SK-N-SH treated with all-trans-retinoic acid at 6 μM for 48 hours (cell line): Measurements from ENCODE around the gene GNPTAB.

ENCODE experiments used
- ARNTL ChIP-seq: fragments of 450-650 bp; formaldehyde crosslinking; IDR thresholded peaks from 2 replicates; pipeline ENCODE4 v1.5.0; 2020; ENCODE audit warnings: low read depth, mild to moderate bottlenecking, moderate library complexity, borderline replicate concordance
- PATZ1 ChIP-seq: fragments of 250-450 bp; sonication (Bioruptor Pico); IDR thresholded peaks from 2 replicates; pipeline ENCODE4 v1.8.0; 2020; ENCODE audit warnings: mild to moderate bottlenecking, moderate library complexity, borderline replicate concordance
- RARB ChIP-seq: fragments of 250-450 bp; sonication (Bioruptor Pico); IDR thresholded peaks from 2 replicates; pipeline ENCODE4 v1.8.0; 2021; ENCODE audit warnings: mild to moderate bottlenecking, moderate library complexity
- TCF4 ChIP-seq: fragments of 250-450 bp; sonication (Bioruptor Pico); IDR thresholded peaks from 2 replicates; pipeline ENCODE4 v1.8.0; 2021; ENCODE audit warnings: mild to moderate bottlenecking, moderate library complexity, borderline replicate concordance
- TOX ChIP-seq: fragments of 250-450 bp; sonication (Bioruptor Pico); IDR thresholded peaks from 2 replicates; pipeline ENCODE4 v1.8.0; 2021; ENCODE audit warnings: mild to moderate bottlenecking, moderate library complexity, borderline replicate concordance
- ZC3H10 ChIP-seq: fragments of 250-450 bp; sonication (Bioruptor Pico); IDR thresholded peaks from 2 replicates; pipeline ENCODE4 v1.5.1; 2021; ENCODE audit warnings: mild to moderate bottlenecking, moderate library complexity
- ZFP30 ChIP-seq: fragments of 450-650 bp; formaldehyde crosslinking; IDR thresholded peaks from 2 replicates; pipeline ENCODE4 v1.5.0; 2022; ENCODE audit warnings: mild to moderate bottlenecking, moderate library complexity
- ZNF565 ChIP-seq: fragments of 450-650 bp; formaldehyde crosslinking; conservative IDR thresholded peaks from 2 replicates; pipeline ENCODE4 v1.5.0; 2020; ENCODE audit warnings: low read depth, mild to moderate bottlenecking, moderate library complexity
- TF ChIP-seq, protein P1 (sequence below): fragments of 250-450 bp; sonication (Bioruptor Pico); IDR thresholded peaks from 2 replicates; pipeline ENCODE4 v1.8.0; 2021; ENCODE audit warnings: low read depth, mild to moderate bottlenecking, moderate library complexity, borderline replicate concordance
- TF ChIP-seq, protein P2 (sequence below): fragments of 250-450 bp; sonication (Bioruptor Pico); IDR thresholded peaks from 2 replicates; pipeline ENCODE4 v1.5.0; 2020; ENCODE audit warnings: mild to moderate bottlenecking, moderate library complexity

GRCh38 chr12:101819467-101819866 lies 11.3 kb downstream of the GNPTAB start:
- no peak for TF ChIP-seq TOX (CRISPR knock-in tag)
- TF ChIP-seq RARB (CRISPR knock-in tag), result no peak
- TF ChIP-seq PATZ1 (CRISPR knock-in tag), result no peak
- no peak for TF ChIP-seq ZC3H10 (CRISPR knock-in tag)
- TF ChIP-seq, protein P1, sequence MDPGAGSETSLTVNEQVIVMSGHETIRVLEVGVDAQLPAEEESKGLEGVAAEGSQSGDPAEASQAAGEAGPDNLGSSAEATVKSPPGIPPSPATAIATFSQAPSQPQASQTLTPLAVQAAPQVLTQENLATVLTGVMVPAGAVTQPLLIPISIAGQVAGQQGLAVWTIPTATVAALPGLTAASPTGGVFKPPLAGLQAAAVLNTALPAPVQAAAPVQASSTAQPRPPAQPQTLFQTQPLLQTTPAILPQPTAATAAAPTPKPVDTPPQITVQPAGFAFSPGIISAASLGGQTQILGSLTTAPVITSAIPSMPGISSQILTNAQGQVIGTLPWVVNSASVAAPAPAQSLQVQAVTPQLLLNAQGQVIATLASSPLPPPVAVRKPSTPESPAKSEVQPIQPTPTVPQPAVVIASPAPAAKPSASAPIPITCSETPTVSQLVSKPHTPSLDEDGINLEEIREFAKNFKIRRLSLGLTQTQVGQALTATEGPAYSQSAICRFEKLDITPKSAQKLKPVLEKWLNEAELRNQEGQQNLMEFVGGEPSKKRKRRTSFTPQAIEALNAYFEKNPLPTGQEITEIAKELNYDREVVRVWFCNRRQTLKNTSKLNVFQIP (CRISPR knock-in tag), result no peak
- no peak for TF ChIP-seq ZNF565
- no peak for TF ChIP-seq ZFP30 (CRISPR knock-in tag)
- TF ChIP-seq, protein P2, sequence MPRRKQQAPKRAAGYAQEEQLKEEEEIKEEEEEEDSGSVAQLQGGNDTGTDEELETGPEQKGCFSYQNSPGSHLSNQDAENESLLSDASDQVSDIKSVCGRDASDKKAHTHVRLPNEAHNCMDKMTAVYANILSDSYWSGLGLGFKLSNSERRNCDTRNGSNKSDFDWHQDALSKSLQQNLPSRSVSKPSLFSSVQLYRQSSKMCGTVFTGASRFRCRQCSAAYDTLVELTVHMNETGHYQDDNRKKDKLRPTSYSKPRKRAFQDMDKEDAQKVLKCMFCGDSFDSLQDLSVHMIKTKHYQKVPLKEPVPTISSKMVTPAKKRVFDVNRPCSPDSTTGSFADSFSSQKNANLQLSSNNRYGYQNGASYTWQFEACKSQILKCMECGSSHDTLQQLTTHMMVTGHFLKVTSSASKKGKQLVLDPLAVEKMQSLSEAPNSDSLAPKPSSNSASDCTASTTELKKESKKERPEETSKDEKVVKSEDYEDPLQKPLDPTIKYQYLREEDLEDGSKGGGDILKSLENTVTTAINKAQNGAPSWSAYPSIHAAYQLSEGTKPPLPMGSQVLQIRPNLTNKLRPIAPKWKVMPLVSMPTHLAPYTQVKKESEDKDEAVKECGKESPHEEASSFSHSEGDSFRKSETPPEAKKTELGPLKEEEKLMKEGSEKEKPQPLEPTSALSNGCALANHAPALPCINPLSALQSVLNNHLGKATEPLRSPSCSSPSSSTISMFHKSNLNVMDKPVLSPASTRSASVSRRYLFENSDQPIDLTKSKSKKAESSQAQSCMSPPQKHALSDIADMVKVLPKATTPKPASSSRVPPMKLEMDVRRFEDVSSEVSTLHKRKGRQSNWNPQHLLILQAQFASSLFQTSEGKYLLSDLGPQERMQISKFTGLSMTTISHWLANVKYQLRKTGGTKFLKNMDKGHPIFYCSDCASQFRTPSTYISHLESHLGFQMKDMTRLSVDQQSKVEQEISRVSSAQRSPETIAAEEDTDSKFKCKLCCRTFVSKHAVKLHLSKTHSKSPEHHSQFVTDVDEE, result no peak
- no peak for TF ChIP-seq ARNTL (CRISPR knock-in tag)
- TF ChIP-seq TCF4 (CRISPR knock-in tag), result no peak
